GM19043 (cell line): Measurements from ENCODE around the gene DSCAML1.

ENCODE experiments used
- ATAC-seq: cut with Tn5 transposase; IDR thresholded peaks from one replicate; pipeline ENCODE4 v1.9.1; 2021; ENCODE audit warnings: low read depth; ENCODE audit not compliant: unreplicated experiment

The DSCAML1 gene

GRCh38 chr11:117731722-117732290 lies 65.2 kb downstream of the DSCAML1 start:
- ATAC-seq = no peak

GRCh38 chr11:117730208-117730800 lies 66.7 kb downstream of the DSCAML1 start:
- no peak for ATAC-seq

GRCh38 chr11:117725048-117725734 lies 71.8 kb downstream of the DSCAML1 start:
- ATAC-seq = no peak

DNA sequence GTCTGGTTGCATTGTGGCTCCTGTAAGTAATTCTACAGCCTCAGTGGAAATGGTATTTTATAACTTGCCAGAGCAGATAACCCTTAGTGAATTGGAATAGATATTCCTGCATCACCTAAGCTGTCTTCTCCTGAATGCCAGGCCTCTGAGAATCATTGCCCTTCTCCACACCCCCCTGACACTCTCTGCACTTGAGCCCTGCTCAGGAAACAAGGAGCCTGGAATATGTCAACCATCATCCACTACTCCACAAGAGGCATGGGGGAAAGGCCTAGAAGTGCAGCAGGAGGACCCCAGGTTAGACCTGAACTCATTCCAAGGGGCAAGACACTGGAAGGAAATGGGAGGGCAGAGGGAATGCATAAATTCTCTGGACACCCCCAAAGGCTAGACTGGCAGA lies 72.4 kb downstream of the DSCAML1 start:
- no peak for ATAC-seq

DNA sequence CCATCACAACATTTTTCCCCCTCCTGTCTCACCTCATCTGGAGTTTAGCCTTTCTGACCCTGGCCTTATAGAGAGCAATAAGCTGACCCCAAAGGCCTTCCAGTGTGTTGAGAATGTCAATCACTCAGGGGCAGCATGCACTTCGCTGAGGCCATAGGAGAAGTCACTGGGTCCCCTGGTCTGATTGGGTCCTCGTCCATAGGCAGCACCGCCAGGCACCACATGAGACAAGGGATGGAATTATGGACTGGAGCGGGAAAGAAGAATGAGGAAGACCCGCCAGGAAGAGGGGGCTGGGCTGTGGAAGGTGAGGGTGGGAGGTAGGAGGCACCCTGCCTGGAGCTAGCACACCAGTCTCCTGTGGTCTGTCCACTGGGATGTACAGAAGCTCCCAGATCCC lies 72.9 kb downstream of the DSCAML1 start:
- ATAC-seq = no peak

DNA sequence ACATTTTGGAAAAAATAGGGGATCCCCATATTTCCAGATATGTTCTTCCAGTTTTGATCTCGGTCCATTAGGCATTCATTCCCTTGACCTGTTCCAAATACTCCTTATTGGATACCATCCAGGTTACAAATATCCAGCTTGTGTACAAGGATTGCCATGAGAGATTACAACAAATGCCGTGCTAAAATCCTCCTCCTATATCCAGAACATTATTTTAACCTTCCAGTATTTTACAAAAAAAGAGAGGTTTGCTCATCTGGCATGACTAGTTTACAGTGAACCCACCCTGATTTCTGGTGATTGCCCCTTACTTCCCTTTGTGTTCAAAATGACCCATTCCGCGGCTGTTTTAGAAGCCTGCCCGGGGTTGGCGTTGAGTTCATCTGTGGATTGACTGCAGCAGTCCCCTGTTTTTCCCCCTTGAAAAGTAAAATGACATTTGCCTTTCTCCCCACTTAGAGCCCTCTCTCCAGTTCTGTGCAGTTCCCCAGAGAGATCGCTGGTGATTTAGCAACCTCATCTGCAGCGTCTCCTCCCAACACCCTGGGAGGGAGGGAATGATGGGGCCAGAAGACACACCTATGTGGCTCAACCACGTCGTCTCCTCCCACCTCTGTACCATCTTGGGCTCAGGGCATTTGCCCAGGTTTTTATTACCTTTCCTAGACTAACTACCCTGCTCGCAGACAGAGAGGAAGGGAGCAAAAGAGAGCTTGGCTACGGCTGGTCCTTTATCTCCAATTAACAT lies 73.6 kb downstream of the DSCAML1 start:
- ATAC-seq = no peak

- no peak for ATAC-seq
These were observed 74.9 kb downstream of the DSCAML1 start for GRCh38 chr11:117722082-117722481.

DNA sequence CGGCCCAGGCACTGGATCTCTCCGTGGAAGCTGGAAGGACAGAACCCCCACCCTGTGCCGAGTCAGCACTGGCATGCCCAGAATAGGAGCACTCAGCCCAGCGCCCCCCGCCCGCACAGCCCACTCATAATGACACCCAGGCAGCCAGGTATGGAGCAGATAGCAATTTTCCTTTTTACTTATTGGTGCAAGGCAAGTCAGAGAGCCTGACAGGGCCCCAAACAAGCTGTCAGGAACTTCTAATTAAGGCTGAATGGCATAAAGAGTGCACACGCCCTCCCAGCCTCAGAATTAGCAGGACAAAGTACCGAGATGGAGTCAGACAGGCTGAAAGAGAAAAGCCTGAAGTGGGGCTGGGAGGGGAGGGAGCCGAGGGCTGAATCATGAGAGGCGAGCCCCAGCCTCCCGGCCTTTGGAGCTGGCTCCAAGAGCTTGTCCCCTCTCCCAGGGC lies 76.9 kb downstream of the DSCAML1 start:
- ATAC-seq = no peak

DNA sequence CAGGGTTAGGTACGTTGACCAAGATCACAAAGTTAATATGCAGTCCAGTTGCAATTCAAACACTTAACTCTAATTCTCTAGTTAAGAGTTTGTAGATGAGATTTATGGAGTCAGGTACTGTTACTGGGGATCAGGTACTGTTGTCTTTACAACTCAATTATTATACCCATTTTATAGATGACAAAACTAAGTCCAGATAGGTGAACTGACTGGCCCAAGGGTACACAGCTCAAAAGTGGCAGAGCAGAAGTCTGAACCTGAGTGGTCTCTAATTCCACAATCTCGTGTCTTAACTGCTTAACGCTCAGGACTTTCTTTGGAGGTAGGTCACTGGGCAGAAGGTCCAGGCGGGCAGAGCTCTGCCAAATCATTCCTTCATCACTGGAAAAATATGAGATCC lies 77.5 kb downstream of the DSCAML1 start:
- ATAC-seq = no peak

DNA sequence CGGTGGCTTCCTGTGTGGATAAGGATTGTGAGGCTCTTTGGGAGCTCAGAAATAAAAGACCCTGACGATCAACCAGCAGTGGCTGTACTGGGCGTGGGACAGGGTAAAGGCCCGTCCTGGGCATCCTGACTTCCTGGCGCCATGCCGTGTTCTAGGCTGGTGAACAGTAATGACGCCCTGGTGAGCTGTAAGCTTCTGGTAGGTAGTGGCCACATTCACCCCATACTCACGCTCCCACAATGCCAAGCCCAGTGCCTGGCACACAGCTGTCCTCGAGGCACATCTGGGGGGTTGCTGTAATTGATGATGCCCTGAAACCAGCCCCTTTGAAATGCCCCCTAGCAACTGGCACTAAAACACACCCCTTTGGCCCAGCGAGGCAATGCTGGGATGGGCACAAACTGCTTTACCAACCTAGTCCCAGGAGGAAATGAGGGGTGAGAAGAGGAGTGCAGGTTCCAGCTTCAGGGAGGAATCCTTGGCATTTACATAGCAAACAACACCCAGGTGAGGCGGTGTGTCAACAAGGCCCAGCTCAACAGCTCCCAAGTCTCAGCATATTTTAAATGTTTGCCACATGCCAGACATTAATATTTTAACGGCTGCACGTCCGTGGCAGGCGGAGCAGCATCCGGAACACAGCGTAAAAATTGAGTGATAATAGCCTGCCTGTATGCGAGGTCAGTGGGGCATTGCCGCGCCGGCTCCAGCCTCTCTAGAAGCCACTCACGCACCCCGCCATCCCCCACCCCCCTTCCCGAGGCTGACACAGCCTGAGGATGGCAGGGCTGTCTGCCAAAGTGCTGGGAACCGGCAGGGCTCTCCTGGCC lies 79.3 kb downstream of the DSCAML1 start:
- no peak for ATAC-seq

DNA sequence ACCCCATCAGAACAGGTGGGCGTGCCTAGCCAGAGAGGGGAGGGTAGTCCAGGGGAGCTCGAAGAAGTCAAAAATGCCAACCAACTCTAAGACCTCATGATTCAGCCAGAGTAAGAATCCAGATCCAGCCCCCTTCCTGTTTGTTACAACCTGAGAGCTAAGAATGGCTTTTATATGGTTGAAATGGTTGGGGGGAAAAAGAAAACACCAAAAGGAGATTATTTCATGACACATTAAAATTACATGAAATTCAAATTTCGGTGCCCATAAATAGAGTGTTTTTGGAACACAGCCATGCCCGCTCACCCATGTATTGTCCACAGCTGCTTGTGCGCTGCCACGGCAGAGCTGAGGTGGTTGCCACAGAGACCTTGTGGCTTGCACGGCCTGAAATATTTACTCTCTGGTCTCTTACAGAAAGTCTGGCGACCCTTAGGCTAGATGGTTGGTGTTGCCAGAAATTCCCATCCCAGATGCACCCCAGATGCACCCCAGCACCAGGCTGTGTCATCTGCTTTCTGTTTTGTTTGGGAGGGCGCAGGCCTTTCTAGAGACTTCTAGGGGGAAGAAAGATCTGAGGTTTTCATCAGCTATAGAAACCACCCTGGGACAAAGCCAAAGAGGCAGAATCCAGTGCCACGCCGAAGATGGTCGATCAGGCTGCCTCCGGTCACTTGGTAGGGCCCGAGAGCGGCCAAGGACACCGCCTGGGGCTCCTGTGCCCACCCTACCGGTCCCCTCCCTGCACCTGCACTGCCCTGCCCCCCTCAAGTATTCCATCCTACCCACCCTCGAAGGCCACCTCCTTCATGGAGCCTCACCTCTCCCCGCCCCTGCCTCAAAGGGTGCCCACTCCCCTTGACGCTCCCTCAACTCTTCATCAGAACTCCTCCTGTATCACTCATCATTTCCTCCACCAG lies 80.2 kb downstream of the DSCAML1 start:
- no peak for ATAC-seq

GRCh38 chr11:117715801-117716200 lies 81.2 kb downstream of the DSCAML1 start:
- ATAC-seq = no peak

DNA sequence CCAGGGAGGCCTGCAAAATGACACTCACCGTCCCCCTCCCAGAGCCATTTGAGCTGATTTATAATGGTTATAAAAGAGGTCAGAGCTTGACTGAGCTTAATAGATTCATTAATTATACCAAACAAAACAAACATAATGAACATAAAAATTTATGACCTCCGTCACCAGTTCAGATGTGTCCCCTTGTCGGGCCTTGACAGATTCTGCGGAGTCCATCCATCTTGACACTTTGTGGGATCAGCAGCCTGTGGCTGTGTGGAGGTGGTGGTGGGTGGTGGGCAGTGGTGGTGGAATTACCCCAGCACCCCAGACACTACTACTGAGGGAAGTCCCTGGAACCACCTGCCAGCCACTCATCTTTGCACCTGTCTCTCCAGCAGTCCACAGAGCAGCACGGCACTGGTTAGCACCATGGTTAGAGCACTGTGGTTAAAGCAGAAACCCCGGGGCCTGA lies 83.5 kb downstream of the DSCAML1 start:
- no peak for ATAC-seq

GRCh38 chr11:117712530-117712929 lies 84.5 kb downstream of the DSCAML1 start:
- ATAC-seq = no peak

- ATAC-seq = no peak
These were observed 85.7 kb downstream of the DSCAML1 start for GRCh38 chr11:117711331-117711730.

DNA sequence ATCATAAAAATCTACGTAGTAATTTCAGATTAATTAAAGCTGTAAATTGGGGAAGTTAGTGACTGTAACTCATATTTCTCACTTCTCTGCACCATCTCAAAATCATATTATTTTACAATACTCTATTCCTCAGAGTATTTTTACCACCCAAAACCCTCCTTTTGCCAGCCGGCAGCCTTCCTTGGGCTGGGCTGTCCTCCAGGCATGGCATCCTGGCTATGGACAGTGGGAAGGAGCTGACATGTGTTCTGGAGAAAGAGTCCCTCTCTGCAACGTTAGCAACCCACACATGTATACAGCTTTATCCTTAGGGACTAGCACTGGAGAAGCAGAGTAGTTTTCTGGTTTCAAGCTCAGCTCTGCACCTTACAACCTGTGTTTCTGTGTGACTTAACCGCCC lies 86.8 kb downstream of the DSCAML1 start:
- no peak for ATAC-seq

- no peak for ATAC-seq
These were observed 90.6 kb downstream of the DSCAML1 start for GRCh38 chr11:117706322-117706814.

DNA sequence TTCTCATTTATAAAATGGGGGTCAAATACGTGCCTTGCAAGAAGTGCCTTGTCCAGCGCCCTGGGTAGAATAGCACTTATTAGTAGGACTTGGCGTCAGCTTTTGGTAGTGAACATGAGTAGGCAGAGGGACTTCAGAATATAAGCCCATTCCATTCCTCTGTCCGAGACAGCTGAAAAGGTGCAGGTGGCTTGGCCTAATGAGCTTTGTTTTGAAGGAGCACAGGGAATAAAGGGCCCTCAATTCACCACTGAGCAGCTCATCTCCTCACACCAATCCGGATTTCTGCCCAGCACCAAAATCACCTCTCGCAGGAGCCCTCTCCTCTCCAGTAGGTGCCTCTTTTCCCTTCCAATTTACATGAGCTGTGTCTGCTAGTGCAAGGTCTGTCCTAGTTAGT lies 91.2 kb downstream of the DSCAML1 start:
- ATAC-seq = no peak

GRCh38 chr11:117704395-117705100 lies 92.5 kb downstream of the DSCAML1 start:
- ATAC-seq = no peak
